HG02885 (cell line): ENCODE results near the gene CNP.

Experiments used
- ATAC-seq: cut with Tn5 transposase; IDR thresholded peaks from one replicate; pipeline ENCODE4 v1.9.1; 2021; ENCODE audit warnings: mild to moderate bottlenecking; ENCODE audit not compliant: unreplicated experiment, poor library complexity

CNP gene

DNA sequence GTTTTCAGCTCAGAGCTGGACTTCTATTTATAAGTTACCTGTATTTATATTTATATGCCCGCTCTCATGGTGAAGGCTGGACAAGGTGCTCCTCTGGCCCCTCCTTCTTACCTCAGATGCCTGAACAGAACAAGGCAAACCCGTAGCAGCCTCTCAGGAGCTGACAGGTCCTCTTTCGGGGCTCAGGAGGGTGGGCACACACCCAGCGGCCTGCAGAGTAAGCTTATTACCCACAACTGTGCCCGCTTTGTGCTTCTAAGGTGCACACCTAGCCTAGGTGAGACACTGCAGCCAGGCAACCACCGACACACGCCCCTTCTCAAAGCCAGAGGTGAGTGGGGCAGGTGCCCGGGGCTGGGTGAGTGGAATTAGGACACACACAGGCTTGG, 58.6 kb downstream of the CNP start:
- no peak for ATAC-seq

DNA sequence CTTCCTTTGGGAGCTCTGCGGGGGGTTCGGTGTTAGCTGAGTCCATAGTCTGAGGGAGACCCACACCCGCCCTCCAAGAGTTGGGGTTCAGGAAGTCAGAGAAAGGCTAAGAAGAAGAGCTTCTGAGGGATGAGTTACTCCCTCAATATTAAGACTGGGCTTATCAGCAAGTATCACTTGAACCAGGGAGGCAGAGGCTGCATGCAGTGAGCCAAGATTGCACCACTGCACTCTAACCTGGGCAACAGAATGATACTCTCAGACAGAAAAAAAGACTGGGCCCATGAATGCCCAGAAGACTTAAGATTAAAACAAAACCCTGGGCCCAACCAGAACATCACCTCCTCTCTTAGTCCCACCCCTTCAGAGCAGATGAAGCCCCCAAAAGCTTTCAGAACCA, 59.3 kb downstream of the CNP start:
- ATAC-seq = no peak

DNA sequence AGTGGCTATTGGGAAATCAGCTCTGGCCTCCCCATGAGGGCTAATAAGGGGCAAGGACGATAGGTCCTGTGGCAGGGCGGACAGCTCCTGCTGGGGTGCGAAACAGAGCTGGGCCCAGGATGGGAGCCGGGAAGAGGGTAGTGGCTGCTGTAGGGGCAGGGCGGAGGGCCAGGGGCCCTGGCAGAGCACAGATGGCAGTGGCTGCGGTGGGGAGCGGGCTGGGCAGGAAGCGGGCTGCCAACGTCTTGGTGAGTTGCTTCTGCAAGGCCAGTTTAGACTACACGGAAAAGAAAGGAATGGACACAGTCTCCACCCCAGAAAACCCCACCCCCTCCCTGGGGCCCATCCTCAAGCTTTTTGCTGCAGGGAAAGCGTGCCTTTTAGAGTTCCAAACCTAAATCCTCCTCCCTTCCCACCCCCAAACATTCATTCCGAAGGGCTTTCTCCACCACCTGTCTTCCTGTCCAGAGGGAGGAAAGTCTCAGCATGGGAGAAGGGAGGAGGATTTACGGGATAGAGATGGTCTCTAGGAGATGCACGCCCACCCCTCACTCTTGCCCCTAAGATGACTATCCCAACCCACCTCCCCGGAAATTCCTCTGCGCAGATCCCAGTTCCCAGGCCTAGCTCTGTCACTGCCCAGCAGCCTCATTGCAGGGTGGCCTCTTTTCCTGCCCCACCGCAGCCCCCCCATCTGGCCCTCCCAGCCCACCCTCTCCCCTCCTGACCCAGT, 60.4 kb downstream of the CNP start:
- no peak for ATAC-seq
